Right lobe of liver (tissue), 6 donors: ENCODE measurements around the gene LAIR2. TPM values are rescaled to one million over a fixed set of nuclear protein-coding genes. Genes with fewer than 3 reads are reported as not detected.

Experiments used
- ATAC-seq, 4 donors: fragments of 200-7000 bp; cut with Tn5 transposase; one replicate each; pipeline ENCODE4 v1.9.1; 2020; ENCODE audit warnings: mild to moderate bottlenecking in 4 of 4, moderate library complexity in 4 of 4
- DNase-seq, 3 donors: peaks; one replicate each; pipeline ENCODE4 v3.0.0-alpha.2; 2020
- H3K27ac ChIP-seq, 3 donors: fragments of 200-600 bp; one replicate each; pipeline ENCODE4 v1.8.0; 2022
- H3K27me3 ChIP-seq, 2 donors: fragments of 200-600 bp; one replicate each; pipeline ENCODE4 v1.8.0; 2022
- H3K36me3 ChIP-seq, 4 donors: fragments of 200-600 bp; sonication (generic) in 1 of 4; one replicate each; pipeline versions ENCODE4 v1.5.1 to v1.8.0; 2017 to 2022; ENCODE audit warnings: control low read depth in 1 of 4
- H3K4me1 ChIP-seq, 4 donors: fragments of 200-600 bp; sonication (generic) in 1 of 4; one replicate each; pipeline versions ENCODE4 v1.5.1 to v1.8.0; 2017 to 2022; ENCODE audit warnings: control low read depth in 1 of 4
- H3K4me3 ChIP-seq, 3 donors: fragments of 200-600 bp; one replicate each; pipeline ENCODE4 v1.8.0; 2022
- H3K9me3 ChIP-seq, 4 donors: fragments of 200-600 bp; sonication (generic) in 1 of 4; one replicate each; pipeline versions ENCODE4 v1.5.1 to v1.8.0; 2017 to 2022; ENCODE audit warnings: control low read depth in 1 of 4
- CTCF ChIP-seq, 4 donors: fragments of 200-600 bp in 3 of 4; fragments of 450-650 bp in 1 of 4; IDR thresholded peaks; one replicate each; pipeline versions ENCODE4 v1.5.1 to v1.8.0; 2016 to 2022; ENCODE audit warnings: antibody characterized with exemption in 4 of 4, mild to moderate bottlenecking in 2 of 4
- POLR2A ChIP-seq: fragments of 450-650 bp; IDR thresholded peaks from one replicate; pipeline ENCODE4 v1.6.1; 2017; ENCODE audit warnings: antibody characterized with exemption, mild to moderate bottlenecking
- WGBS: methylation state at CpG from one replicate; pipeline ENCODE4 v1.1.6; 2018; ENCODE audit warnings: low coverage, low lambda C conversion rate; ENCODE audit not compliant: insufficient coverage; ENCODE audit errors: missing lambda C conversion rate; 5-methylcytosine and 5-hydroxymethylcytosine counted together
- intact Hi-C, 2 donors: fragments of 100-400 bp; cut with DNase I; formaldehyde crosslinking; loops; one replicate each; pipeline versions ENCODE4 v1.11.2 to v1.14.1; 2022
- total RNA-seq, 6 experiments: library from RNA; depleted of rRNA in 2 of 6; stranded (reverse); fragments of >200 nt in 2 of 6; fragmentation: NEBNext Ultra II Directional in 3 of 6; extraction: Animal tissue kit (Norgen Biotek cat#: 25700) in 3 of 6; gene quantifications; one replicate each; pipeline versions ENCODE4 v1.1.0 to v1.2.4, GENCODE V29; 2016 to 2023
- donor health status: DM: no; HTN: yes; CAD: no.
- donor health status: DM: no; HTN: no; CAD: no.
- donor health status: DM: no; HTN: no; CAD: no.
- donor health status: DM: no; HTN: yes; CAD: no.
- donor health status: DM: no; HTN: yes; CAD: no.

Gene LAIR2
- total RNA-seq, 6 experiments from 2014 or later = 0.38 TPM; not detected in 5

DNA sequence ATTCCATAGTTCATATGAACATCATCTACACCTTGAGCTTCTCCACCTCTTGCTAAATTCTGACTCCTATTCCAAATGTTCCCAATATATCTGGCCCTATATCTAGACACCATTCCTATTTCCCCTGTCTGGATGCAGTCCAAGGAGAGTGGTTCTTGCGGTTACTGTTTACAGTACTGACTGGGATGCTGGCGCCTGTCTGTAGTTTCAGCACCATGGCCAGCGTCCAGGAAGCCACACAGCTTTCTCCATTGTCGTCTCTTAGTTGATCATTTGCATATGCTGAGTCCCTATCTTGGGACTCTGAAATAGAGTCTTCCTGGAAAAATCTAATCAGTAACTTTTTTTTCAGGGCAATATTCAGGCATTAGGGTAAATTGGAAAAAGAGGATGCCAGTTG is 14.9 kb downstream of the LAIR2 start:
- Histone ChIP-seq H3K4me1 (no peaks in the 10 kb centered on the region), H3K36me3 (no peaks in the 10 kb centered on the region), H3K4me3 (no peak overlapping the region), H3K9me3 (no peaks in the 10 kb centered on the region), H3K27me3 (no peaks in the 10 kb centered on the region), H3K27ac (no peak overlapping the region)
- no peak for TF ChIP-seq POLR2A
- peak in 3 of 4 donors; percentile 43 to 55 (median 48) for ATAC-seq
- 2% methylated on average over 4 of the region's 4 CpGs for WGBS
- DNase-seq = peak in 1 of 3 donors; percentile 47
- intact Hi-C loops = no loop called here

DNA sequence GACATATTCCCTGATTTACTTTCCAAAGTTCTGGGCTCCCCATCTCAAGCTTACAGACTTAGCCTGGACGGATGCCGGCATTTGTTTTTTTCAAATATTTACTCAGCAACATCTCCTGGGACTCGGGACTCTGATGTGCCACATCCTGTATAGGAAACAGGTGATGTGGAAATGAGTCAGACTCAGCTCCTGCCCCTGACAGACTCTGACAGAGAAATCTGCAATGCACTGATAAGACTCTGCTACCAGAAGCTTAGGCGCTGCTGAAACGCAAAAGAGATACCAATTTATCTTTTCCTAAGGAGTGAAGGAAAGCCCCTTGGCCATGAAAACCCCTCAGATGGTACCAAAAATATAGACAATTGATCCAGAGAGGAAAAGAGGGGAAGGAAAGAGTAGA is 16.2 kb downstream of the LAIR2 start:
- 18% methylated on average over 5 of the region's 5 CpGs for WGBS
- no peak for TF ChIP-seq POLR2A
- no peak for TF ChIP-seq CTCF (IDR thresholded peaks at IDR 0.05)
- DNase-seq = no peak
- Histone ChIP-seq H3K4me3 (no peak overlapping the region), H3K27me3 (no peaks in the 10 kb centered on the region), H3K4me1 (no peaks in the 10 kb centered on the region), H3K36me3 (no peaks in the 10 kb centered on the region), H3K9me3 (no peaks in the 10 kb centered on the region), H3K27ac (no peak overlapping the region)
- intact Hi-C loops = no loop called here
- ATAC-seq = no peak

GRCh38 chr19:54521022-54521859 is 18.6 kb downstream of the LAIR2 start:
- no peak for DNase-seq
- Histone ChIP-seq H3K36me3 (no peaks in the 10 kb centered on the region), H3K4me1 (no peaks in the 10 kb centered on the region), H3K9me3 (no peaks in the 10 kb centered on the region), H3K27me3 (no peaks in the 10 kb centered on the region), H3K4me3 (no peak overlapping the region), H3K27ac (no peak overlapping the region)
- no peak for TF ChIP-seq CTCF (IDR thresholded peaks at IDR 0.05)
- no peak for TF ChIP-seq POLR2A
- intact Hi-C loops = no loop called here
- WGBS = 27% methylated on average over 11 of the region's 18 CpGs
- ATAC-seq = no peak

DNA sequence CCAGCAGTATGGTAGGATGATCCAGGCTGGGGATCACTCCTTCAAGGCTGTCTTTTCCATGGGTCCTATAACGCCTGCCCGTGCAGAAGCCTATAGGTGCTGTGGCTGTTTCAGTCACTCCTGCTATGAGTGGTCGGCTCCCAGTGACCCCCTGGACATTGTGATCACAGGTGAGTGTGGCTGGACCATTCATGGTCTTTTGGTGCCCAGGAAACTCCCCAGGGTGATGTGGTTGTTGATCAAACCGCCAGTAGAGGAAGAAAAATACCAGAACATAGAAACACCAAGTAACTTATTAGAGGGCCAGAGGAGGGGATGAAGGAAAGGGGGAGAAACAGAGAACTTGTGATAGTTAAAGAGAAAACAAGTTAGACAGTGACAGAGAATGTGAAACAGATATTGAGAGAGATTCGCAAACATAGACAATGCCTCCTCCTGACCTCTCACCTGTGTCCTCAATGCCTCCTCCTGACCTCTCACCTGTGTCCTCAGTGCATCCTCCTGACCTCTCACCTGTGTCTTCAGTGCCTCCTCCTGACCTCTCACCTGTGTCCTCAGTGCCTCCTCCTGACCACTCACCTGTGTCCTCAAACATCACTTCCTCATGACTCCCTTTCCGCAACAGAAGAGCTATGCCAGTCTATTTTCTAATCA is 19.4 kb downstream of the LAIR2 start:
- Histone ChIP-seq H3K4me3 (no peak overlapping the region), H3K9me3 (no peaks in the 10 kb centered on the region), H3K36me3 (no peaks in the 10 kb centered on the region), H3K27ac (no peak overlapping the region), H3K4me1 (no peaks in the 10 kb centered on the region), H3K27me3 (no peaks in the 10 kb centered on the region)
- intact Hi-C loops = no loop called here
- no peak for TF ChIP-seq CTCF (IDR thresholded peaks at IDR 0.05)
- TF ChIP-seq POLR2A = no peak
- DNase-seq (no peak), ATAC-seq (no peak)
- 64% methylated on average over 4 of the region's 6 CpGs for WGBS

- H3K27ac ChIP-seq = no peak overlapping the region
- H3K9me3 ChIP-seq = no peaks in the 10 kb centered on the region
- H3K4me1 ChIP-seq = no peaks in the 10 kb centered on the region
- ATAC-seq (peak in 2 of 4 donors; percentile 30 to 79), DNase-seq (peak in 1 of 3 donors; percentile 43)
- intact Hi-C loops = no loop called here
- 33% methylated on average over 1 of the region's 5 CpGs for WGBS
- no peak overlapping the region for H3K4me3 ChIP-seq
- H3K36me3 ChIP-seq = no peaks in the 10 kb centered on the region
- TF ChIP-seq CTCF (IDR thresholded peaks at IDR 0.05) (no peak), POLR2A (no peak)
- no peaks in the 10 kb centered on the region for H3K27me3 ChIP-seq
Observed at GRCh38 chr19:54523403-54523802, 20.8 kb downstream of the LAIR2 start.
